IMR-90 (cell line): ENCODE data around the gene UBE2J1. TPM values are rescaled to one million over a fixed set of nuclear protein-coding genes. Genes with fewer than 3 reads are reported as not detected.

ENCODE experiments used
- ATAC-seq: fragments of 200-7000 bp; cut with Tn5 transposase; 2 replicates; pipeline ENCODE4 v1.9.1; 2020; ENCODE audit warnings: low read depth, mild to moderate bottlenecking, moderate library complexity
- BruUV-seq: library from RNA; stranded (reverse); fragments of 400-500 nt; replicated peaks from 2 replicates; lab custom pipeline; 2021; lab: Mats Ljungman, UMichigan
- CTCF ChIA-PET: fragments of 300-600 bp; formaldehyde crosslinking; extraction: SDS; loops from one replicate; lab custom pipeline; 2021; ENCODE audit warnings: antibody characterized with exemption; lab: Yijun Ruan, JAX
- POLR2A ChIA-PET: fragments of 300-600 bp; sonication (Branson Sonifier 250); formaldehyde crosslinking; loops from one replicate; lab custom pipeline; 2022; ENCODE audit warnings: antibody characterized with exemption; ENCODE audit not compliant: unreplicated experiment; lab: Charles Lee
- DNase-seq: peaks from one replicate; pipeline ENCODE4 v3.0.0; 2013
- H2AFZ ChIP-seq: replicated peaks from 2 replicates; pipeline ENCODE3; 2013; ENCODE audit warnings: low read length, mild to moderate bottlenecking; ENCODE audit not compliant: poor library complexity
- H2AK5ac ChIP-seq: 2 replicates; pipeline ENCODE4 v1.6.1; 2013; ENCODE audit warnings: low read depth, low read length, inconsistent platforms
- H2AK9ac ChIP-seq: replicated peaks from 2 replicates; pipeline ENCODE3; 2013; ENCODE audit warnings: mild to moderate bottlenecking, low read depth, low read length, moderate library complexity; ENCODE audit not compliant: poor library complexity
- H2BK120ac ChIP-seq: 2 replicates; pipeline ENCODE4 v1.6.1; 2013; ENCODE audit warnings: low read depth, low read length, inconsistent platforms
- H2BK15ac ChIP-seq: 3 replicates; pipeline ENCODE4 v1.6.1; 2013; ENCODE audit warnings: low read depth, low read length, inconsistent platforms
- H2BK20ac ChIP-seq: 2 replicates; pipeline ENCODE4 v1.6.1; 2013; ENCODE audit warnings: low read depth, mild to moderate bottlenecking, inconsistent platforms, low read length, moderate library complexity
- H2BK5ac ChIP-seq: 2 replicates; pipeline ENCODE4 v1.6.1; 2013; ENCODE audit warnings: mild to moderate bottlenecking, low read depth, low read length, inconsistent platforms; ENCODE audit not compliant: poor library complexity, severe bottlenecking
- H3K14ac ChIP-seq: replicated peaks from 2 replicates; pipeline ENCODE4 v1.6.1; 2013; ENCODE audit warnings: low read depth, low read length, inconsistent platforms
- H3K18ac ChIP-seq: 2 replicates; pipeline ENCODE4 v1.6.1; 2013; ENCODE audit warnings: low read depth, low read length, control low read depth
- H3K23ac ChIP-seq: 2 replicates; pipeline ENCODE4 v1.6.1; 2013; ENCODE audit warnings: low read depth, low read length, inconsistent platforms
- H3K27ac ChIP-seq: 2 replicates; pipeline ENCODE4 v1.5.1; 2013; ENCODE audit warnings: mild to moderate bottlenecking, control low read depth, low read length; ENCODE audit not compliant: insufficient read depth
- H3K27me3 ChIP-seq: 2 replicates; pipeline ENCODE4 v1.6.1; 2013; ENCODE audit warnings: low read length; ENCODE audit not compliant: control insufficient read depth, insufficient read depth
- H3K36me3 ChIP-seq: 2 replicates; pipeline ENCODE4 v1.6.1; 2013; ENCODE audit warnings: low read length, mixed read lengths; ENCODE audit not compliant: control insufficient read depth, insufficient read depth
- H3K4ac ChIP-seq: 2 replicates; pipeline ENCODE4 v1.6.1; 2013; ENCODE audit warnings: low read depth, low read length, inconsistent platforms
- H3K4me1 ChIP-seq: 2 replicates; pipeline ENCODE4 v1.6.1; 2013; ENCODE audit warnings: low read length, mixed read lengths; ENCODE audit not compliant: control insufficient read depth, insufficient read depth
- H3K4me2 ChIP-seq: 2 replicates; pipeline ENCODE4 v1.6.1; 2013; ENCODE audit warnings: low read depth, mild to moderate bottlenecking, control low read depth, low read length, moderate library complexity
- H3K4me3 ChIP-seq: 2 replicates; pipeline ENCODE4 v1.5.1; 2013; ENCODE audit warnings: low read depth, mild to moderate bottlenecking, control low read depth, low read length, moderate library complexity; ENCODE audit not compliant: insufficient read depth
- H3K56ac ChIP-seq: 2 replicates; pipeline ENCODE4 v1.6.1; 2013; ENCODE audit warnings: low read length, inconsistent platforms; ENCODE audit not compliant: insufficient read depth; ENCODE audit errors: extremely low read depth
- H3K79me1 ChIP-seq, 2 experiments: 2 replicates each; pipeline ENCODE4 v1.6.1; 2013; ENCODE audit warnings: low read length in 2 of 2, inconsistent platforms in 1 of 2, low read depth in 1 of 2
- H3K9ac ChIP-seq: 2 replicates; pipeline ENCODE4 v1.6.1; 2013; ENCODE audit warnings: low read depth, low read length, control low read depth
- H3K9me1 ChIP-seq: 2 replicates; pipeline ENCODE4 v1.6.1; 2013; ENCODE audit warnings: low read length, inconsistent platforms; ENCODE audit not compliant: insufficient read depth
- H3K9me3 ChIP-seq: 2 replicates; pipeline ENCODE4 v1.6.1; 2013; ENCODE audit warnings: low read length; ENCODE audit not compliant: control insufficient read depth, insufficient read depth
- H4K20me1 ChIP-seq: 2 replicates; pipeline ENCODE4 v1.6.1; 2013; ENCODE audit warnings: low read length, inconsistent platforms; ENCODE audit not compliant: insufficient read depth
- H4K5ac ChIP-seq: 2 replicates; pipeline ENCODE4 v1.6.1; 2013; ENCODE audit warnings: mild to moderate bottlenecking, low read depth, low read length, control low read depth
- H4K8ac ChIP-seq, 2 experiments: 2 replicates each; pipeline ENCODE4 v1.6.1; 2013; ENCODE audit warnings: low read depth in 2 of 2, low read length in 2 of 2, control low read depth in 1 of 2, inconsistent platforms in 1 of 2
- H4K91ac ChIP-seq: 2 replicates; pipeline ENCODE4 v1.6.1; 2013; ENCODE audit warnings: low read depth, low read length, inconsistent platforms; ENCODE audit not compliant: insufficient read depth
- FOS ChIP-seq: fragments of 150-350 bp; IDR thresholded peaks from 2 replicates; pipeline ENCODE4 v1.6.1; 2016; ENCODE audit warnings: low read depth, low read length
- MXI1 ChIP-seq: IDR thresholded peaks from 2 replicates; pipeline ENCODE4 v1.6.1; 2012; ENCODE audit warnings: low read depth, mild to moderate bottlenecking, low read length, moderate library complexity, borderline replicate concordance
- NFE2L2 ChIP-seq: fragments of 150-350 bp; IDR thresholded peaks from 2 replicates; pipeline ENCODE4 v1.6.1; 2016; ENCODE audit warnings: low read depth, mild to moderate bottlenecking, low read length
- WGBS, 2 experiments: methylation state at CpG; one replicate each; pipeline versions ENCODE4 v1.1.5 to v1.1.7; 2013; ENCODE audit warnings: missing lambda C conversion rate in 2 of 2; ENCODE audit not compliant: insufficient read length in 1 of 2; ENCODE audit errors: extremely low coverage in 2 of 2; 5-methylcytosine and 5-hydroxymethylcytosine counted together
- dilution Hi-C: fragments of 300-500 bp; cut with HindIII; formaldehyde crosslinking; loops from one replicate; pipeline ENCODE4 v1.14.3; 2018; ENCODE audit warnings: low sequenced_read_pairs; ENCODE audit not compliant: unreplicated experiment
- in situ Hi-C: fragments of 300-500 bp; cut with MboI; formaldehyde crosslinking; loops from 3 replicates; pipeline ENCODE4 v1.14.3; 2019; ENCODE audit warnings: low sequenced_read_pairs, inconsistent platforms, mixed read lengths
- intact Hi-C: fragments of 100-400 bp; cut with micrococcal nuclease; formaldehyde crosslinking; loops from 2 replicates; pipeline ENCODE4 v1.10.0; 2022
- polyA plus RNA-seq, 3 experiments: library from polyadenylated mRNA; depleted of rRNA; stranded (reverse); fragments of >200 nt; gene quantifications; 2 replicates each; pipeline ENCODE4 v1.2.3, GENCODE V29; 2012; ENCODE audit warnings: low replicate concordance in 1 of 3
- total RNA-seq: library from RNA; depleted of rRNA; stranded (reverse); fragments of >200 nt; gene quantifications from 2 replicates; pipeline ENCODE4 v1.2.3, GENCODE V29; 2012

The UBE2J1 gene
- total and polyA plus RNA-seq, 2 of the 4 experiments (the other 2 are of a cell fraction), result 20.9 to 35.3 TPM

DNA sequence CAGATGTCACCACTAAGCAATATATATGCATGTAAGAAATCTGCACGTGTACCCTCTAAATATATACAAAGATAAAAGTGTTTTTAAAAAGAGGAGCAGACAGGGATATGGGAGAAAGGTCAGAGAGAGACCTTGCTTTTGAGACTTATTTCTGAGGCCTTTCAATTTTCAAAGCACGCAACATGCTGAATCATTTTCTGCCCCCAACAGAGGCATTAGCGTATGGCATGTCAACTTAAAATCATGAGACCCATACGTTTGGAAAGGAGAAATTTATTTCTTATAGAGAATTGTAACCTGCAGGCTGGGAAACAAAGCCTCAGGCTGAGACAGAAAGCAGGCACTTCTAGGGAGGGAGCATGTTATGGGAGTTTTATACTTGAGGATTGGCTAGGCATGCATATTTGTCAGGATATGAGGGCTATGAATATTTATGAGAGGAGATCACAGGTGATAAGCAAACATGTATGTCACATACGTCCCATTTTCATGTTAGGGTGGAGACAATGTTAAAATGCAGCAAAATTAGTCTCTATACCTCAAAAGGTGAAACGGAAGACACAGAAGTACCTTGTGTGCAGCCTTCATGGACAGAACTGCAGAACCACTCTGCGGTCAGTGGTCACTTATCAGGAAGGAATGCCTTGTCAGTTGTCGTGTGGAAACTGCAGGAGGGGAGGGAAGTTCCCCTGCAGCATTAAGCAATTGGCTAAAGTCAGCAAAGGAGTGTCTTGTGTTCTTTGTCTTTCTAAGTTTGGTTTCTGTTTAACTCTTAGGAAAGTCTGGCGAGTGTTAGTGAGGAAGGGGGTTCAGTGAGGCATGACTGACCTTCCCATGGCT lies 31.2 kb downstream of the UBE2J1 start:
- Histone ChIP-seq H3K56ac (no peak overlapping the region), H4K91ac (no peak overlapping the region), H2BK120ac (no peak overlapping the region), H3K36me3 (peaks cover 2% of the 10 kb centered on the region; the same call in 1 of the 2 replicates), H2AK5ac (no peak overlapping the region), H2AFZ (no peak overlapping the region), H2AK9ac (no peak overlapping the region), H3K4ac (no peak overlapping the region), H2BK15ac (no peak overlapping the region), H3K27me3 (no peaks in the 10 kb centered on the region), H3K9me1 (no peaks in the 10 kb centered on the region), H3K27ac (no peak overlapping the region), H4K20me1 (no peaks in the 10 kb centered on the region), H3K23ac (no peak overlapping the region), H2BK5ac (no peak overlapping the region), H4K8ac (no peak overlapping the region), H3K4me2 (no peak overlapping the region), H2BK20ac (no peak overlapping the region), H3K4me1 (no peaks in the 10 kb centered on the region), H3K14ac (no peak overlapping the region), H3K9me3 (no peaks in the 10 kb centered on the region), H3K79me1 (no peaks in the 10 kb centered on the region), H3K4me3 (no peak overlapping the region), H3K18ac (no peak overlapping the region), H4K5ac (no peak overlapping the region), H3K9ac (no peak overlapping the region)
- TF ChIP-seq MXI1, result no peak
- no peak for TF ChIP-seq NFE2L2
- no peak for TF ChIP-seq FOS
- dilution Hi-C loops, result no loop called here
- POLR2A ChIA-PET, result no interaction called here
- in situ Hi-C loops, result no loop called here
- no peak for DNase-seq
- CTCF ChIA-PET, result interaction anchor here (0.6 kb wide), 1 partner anchor 85 kb away, joined by 3 read pairs; no protein-coding TSS in a partner anchor
- WGBS, 2 experiments, result 95% methylated on average over 3 of the region's 9 CpGs; no CpG with 5 or more reads in 1 of the 2 experiments
- intact Hi-C loops, result no loop called here
- no peak for ATAC-seq
- no TSS peak for BruUV-seq
